Stimulated activated CD8-positive, alpha-beta memory T cell treated with anti-CD3 and anti-CD28 coated beads, Interleukin-7, amount 100 ng/mL, for 4 hours (primary cell): ENCODE data around the gene PICALM.

Experiments used
- DNase-seq, 2 donors: peaks; one replicate each; pipeline ENCODE4 v3.0.0-alpha.2; 2020; ENCODE audit warnings: low read depth in 2 of 2

PICALM gene

DNA sequence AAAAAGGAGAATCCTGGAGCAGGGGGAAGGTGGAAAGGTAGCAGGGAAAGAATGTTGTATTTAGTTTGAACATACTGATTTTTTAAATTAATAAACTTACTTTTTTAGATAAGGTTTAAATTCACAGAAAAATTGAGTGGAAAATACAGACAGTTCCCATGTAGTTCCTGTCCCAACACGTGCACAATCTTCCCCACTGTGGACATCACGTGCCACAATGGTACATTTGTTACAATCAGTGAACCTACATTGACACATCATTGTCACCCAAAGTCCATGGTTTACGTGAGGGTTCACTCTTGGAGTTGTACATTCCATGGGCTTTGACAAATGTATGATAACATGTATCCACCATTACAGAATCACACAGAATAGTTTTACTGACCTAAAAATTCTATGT, 10.5 kb upstream of the PICALM start:
- no peak for DNase-seq

DNA sequence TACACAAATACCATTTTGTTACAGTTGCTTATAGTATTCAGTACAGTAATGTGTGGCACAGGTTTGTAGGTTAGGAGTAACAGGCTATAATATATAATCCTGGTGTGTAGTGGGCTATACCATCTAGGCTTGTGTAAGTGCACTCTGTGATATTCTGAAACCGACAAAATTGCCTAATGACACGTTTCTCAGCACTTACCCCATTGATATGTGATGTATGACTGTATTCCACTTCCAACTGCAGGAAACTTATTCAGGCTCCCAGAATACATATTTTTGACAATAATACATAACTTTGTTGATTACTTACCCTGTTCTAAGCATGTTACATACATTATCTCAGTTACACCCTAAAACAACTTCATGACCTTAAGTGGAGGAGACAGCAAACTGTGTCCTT, 5.1 kb upstream of the PICALM start:
- no peak for DNase-seq

DNA sequence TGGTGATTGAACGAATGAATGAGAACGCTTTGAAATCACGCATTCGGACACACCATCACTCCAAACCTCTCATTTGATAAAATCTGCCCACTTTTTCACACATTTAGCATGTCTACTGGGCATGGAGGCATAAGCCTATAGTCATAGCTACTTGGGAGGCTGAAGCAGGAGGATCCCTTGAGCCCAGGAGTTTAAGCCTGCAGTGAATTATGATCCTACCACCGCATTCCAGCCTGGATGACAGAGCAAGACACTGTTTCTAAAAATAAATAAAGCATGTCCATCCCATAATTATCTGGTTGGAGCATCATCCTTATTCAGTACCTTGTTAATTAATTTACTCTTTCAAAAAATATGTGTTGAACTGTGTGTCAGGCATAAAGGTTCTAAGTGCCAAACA, 3.3 kb upstream of the PICALM start:
- DNase-seq, result no peak

DNA sequence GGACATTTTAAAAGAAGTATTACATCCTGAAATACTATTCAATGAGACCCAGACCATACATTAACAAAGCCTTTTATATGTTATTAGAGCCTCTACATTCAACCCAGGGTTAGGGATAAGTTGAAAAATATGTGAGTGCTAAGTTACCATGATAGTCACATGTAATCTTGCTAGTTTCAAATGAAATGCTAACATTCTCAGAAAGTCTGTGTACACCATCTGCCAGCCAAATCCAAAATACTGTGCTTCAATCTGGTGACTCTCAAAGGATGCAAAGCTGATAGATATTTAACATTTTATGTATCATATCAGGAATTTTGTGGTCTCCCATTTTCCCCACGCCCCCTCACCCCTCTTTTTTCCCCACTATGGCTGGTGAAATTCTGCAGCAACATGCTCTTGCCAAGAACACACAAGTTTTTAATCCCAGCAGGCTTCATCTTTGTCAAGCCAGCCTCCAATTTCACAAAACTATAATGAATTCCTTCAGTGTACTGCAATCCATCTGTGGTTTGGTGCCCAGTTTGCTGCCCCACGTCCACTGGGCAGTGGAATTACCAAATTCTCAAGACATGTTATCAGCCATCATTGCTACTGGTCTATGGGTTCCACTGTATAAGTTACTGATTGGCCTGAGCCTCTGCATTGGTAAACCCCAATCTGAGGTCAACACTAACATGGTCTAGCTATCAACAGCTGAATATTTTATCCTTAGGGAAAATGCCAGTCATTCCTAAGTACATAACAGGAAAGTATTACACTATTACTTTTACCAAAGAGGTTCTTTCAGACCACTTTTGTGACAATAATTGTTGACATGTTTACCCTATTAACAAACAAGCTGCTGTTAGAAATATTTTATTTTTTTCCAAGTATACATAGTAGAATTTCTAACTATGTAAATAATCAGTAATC, 1.5 kb upstream of the PICALM start:
- no peak for DNase-seq

DNA sequence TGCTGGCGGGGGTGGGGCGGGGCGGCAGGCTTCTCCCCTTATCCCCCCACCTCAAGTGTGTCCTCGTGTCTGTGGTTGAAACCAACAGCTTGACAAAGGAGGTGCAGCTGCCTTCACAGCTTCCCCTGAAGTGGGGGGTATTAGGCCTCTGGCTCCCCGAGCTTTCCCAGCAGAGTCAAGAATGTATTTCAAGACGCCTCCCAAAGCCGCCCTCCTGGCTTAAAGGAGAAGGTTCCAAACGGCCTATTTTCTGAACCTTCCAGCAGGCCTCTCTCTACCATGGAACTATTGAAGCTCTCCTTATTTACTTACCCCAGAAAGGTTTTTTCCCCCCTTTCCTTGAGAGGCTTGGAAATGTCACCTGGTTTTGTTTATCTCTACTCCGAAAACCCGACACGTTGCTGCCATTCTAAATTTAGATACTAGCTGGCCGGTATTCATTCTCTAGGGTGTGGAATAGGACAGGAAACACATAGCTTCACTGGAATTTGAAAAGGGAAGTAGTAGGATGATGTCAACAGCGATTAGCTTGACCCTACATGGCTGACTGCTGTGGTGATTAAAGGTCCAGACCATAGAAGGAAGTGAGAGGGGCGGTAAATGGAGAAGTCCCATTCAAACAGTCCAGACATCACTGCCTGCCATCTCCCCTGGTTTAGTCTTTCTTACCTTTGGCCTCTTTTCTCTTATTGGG, 671 bp upstream of the PICALM start:
- no peak for DNase-seq

DNA sequence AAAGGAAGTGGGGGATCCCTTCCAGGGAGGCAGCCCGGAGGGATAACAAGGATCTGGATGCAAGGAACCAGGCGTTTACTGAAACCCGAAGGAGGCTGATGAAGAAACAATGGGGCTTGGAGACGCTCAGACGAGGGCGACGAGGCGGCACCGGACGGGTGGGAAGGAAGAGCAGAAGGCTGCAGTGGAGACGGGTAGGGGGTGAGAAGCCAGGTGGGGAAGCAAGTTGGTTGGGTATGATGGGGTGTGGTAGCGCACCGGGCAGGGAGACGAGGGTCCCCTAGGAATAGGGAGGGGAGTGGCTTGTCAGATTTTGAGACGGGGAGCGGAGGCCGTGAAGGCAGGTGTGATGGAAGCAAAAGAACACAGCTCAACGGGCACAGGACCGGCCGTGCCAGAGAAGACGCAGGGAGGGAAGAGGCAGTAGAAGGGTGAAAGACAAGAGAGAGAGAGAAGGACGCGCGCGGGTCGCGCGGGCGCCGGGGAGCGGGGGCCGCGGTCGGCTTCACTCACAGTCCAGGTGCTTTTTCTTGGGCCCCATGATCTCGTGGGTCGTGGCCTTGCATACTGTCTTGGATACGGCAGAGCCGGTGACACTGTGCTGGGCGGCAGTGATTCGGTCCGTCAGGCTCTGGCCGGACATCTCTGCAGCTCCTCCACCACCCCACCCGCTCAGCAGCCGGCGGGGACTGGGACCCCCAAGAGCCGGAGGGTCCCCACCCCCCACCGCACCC, 579 bp downstream of the PICALM start:
- DNase-seq, result peak in 1 of 2 donors; percentile 16

DNA sequence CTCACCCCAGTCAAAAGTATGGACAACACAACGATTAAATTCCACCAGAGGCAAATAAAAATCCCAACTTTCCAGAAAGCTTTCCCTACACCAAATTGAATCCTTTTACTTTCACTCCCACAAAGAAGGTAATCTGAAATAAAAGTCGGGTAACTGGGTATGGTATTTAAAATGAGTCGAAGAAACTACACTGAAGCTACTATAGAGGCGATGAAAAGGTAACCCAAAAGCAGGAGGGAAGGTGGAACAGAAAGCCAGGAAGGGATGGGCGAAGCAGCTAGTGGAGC, 1.1 kb downstream of the PICALM start:
- DNase-seq, result no peak

DNA sequence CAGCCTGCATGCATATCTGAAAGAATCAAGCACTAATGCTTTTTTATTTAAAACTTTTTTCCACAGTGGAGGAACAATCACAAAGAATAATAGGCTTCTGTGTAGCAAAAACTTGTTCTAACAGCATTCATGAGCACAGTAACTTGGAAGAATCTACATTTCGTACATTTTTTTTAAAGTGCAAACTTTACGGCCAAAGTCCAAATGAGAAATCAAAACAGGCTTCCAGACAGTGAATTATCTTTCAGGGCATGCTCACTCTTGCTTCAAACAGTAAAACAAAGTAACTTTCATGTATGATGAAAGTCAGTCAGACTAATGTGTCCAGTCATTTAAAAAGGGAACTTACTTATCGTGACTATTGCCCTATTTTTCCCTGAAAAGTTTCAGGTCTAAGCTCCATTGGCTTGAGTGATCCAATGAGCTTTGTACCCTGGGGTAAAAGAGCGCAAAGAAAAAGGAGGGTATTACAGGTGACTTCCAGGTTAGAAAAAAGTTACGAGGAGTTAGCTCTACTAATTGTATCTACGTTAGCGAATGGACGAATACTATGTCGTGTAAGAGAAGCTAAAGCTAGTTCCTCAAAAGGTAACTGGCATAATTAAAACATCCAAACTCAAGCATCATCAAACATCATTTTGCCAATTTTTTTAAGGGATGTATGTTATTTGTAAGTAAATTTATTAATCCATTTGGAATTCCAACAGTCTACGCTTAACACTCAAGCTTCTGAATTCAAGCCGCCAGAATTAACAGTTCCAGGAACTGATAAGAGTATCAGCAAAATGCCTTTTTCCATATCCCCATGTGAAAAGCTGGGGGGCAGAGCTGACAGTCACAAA, 1.7 kb downstream of the PICALM start:
- no peak for DNase-seq

DNA sequence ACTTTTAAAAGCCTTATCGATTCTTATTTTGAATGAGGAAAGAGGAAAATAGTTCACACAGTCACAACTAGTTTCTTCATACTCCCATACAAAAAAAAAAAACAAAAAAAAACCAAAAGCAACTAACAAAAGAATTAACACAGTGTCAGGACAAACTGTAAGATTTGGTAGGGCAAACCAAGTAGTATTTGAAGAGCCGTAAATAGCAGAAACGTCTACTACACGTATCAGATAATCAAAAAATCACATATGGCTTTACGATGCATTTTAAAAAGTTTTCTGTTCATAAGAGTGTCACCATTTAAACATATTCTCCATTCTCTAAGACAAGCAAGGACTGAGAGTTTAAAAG, 2.3 kb downstream of the PICALM start:
- DNase-seq, result no peak

DNA sequence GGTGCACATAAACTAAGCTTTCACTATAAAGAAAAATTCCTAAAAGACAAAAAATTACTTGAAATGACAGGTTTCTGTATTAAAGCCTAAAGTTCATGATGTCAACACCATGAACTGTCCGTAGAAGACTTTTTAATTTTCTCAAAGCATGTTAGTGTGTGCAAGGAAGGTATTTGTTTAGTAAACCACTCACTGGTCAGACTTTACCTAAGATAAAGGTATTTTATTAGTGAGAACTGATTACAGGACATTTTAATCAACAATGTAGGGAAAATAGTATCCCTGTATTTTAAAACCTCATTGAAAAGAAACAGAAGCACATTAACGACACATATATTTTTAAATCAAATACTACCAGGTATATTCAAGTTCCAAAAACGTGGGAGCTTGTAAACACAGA, 2.9 kb downstream of the PICALM start:
- no peak for DNase-seq

DNA sequence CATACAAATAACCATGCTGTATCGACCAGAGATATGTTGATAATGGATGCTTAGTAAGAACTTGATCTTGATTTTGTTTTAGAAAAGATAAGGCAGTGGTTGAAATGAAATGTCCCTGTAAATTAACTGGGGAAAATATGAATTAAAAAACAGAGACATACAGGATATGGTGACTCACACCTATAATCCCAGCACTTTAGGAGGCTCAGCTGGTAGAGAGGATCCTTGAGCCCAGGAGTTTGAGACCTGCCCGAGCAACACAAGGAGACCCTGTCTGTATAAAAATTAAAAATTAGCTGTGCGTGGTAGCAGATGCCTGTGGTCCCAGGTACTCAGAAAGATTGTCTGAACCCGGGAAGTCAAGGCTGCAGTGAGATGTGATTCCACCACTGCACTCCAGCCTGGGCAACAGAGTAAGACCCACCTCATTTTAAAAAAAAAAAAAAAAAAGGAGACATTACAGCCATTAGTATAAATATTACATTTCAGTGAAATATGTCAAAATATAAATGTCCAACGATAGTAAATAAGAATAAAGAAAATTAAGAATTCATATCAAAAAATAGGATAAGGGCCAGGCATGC, 4.6 kb downstream of the PICALM start:
- DNase-seq, result no peak

DNA sequence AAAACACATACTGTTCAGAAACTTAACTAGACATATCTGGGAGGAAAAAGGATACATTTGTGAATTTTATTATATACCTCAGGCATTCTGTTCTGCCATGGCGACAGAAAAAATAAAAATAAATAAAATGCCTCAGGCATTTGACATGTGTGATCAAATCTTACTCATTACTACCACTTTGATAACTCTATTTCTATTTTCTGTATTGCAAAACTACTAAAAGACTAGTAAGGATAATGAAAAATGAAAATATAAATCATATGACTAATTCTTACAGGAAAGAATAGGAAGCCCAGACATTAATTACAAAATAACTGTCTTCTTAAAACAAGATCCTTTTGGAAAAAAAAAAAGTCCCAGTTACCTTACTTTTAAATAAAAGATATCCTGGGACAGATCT, 5.3 kb downstream of the PICALM start:
- no peak for DNase-seq

DNA sequence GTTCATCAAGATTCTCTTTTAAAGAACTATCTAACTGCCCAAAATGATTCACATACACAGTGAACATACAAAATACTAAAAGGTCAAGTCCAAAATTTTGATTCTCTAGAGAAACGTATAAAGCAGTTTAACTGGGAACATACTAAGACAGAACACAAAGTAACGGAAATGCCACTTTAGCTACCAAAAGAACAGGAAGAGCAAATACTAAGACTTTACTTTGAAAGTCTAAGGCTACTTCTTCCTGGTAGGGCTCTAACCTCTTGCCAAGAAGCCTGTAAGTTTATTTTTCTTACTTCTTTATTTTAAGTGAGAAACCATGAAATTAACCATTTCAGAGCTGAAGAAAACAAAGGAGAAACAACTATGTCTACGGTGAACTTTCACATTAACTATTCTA, 6.2 kb downstream of the PICALM start:
- DNase-seq, result no peak

DNA sequence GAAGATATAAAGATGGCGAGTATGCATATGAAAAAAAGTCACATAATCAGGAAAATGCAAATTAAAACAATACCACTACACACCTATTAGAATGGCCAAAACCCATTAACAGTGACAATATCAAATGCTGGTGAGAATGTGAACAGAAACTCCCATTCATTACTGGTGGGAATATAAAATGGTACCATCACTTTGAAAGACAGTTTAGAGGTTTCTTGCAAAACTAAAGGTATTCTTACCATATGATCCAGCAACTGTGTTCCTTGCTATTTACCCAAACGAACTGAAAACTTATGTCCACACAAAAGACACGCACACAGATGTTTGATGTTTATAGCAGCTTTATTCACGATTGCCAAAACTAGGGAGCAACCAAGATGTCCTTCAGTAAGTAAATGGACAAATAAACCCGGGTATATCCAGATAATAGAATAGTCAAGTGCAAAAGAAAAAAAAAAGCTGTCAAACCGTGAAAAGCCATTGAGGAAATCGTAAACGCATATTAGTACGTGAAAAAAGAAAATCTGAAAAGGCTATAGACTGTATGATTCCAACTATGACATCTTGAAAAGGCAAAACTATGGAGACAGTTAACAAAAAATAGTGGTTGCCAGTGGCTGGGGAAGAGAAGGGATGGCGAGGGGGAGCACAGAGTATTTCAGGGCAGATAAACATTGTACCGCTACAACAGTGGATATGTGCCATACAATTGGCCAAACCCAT, 7.2 kb downstream of the PICALM start:
- no peak for DNase-seq

DNA sequence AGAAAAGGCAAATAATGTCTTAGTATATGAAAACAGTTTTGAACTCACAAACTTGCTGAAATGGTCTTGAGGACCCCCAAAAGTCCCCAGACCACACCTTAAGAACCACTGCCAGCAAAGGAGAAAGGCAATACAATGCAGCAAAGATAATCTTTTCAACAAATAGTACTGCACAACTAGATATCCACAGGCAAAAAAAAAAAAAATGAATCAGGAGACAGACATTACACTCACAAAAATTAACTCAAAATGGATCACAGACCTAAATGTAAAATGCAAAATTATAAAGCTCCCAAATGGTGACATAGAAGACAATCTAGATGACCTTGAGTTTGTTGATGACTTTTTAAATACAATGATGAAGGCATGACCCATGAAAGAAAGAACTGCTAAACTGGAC, 8.3 kb downstream of the PICALM start:
- DNase-seq, result no peak

DNA sequence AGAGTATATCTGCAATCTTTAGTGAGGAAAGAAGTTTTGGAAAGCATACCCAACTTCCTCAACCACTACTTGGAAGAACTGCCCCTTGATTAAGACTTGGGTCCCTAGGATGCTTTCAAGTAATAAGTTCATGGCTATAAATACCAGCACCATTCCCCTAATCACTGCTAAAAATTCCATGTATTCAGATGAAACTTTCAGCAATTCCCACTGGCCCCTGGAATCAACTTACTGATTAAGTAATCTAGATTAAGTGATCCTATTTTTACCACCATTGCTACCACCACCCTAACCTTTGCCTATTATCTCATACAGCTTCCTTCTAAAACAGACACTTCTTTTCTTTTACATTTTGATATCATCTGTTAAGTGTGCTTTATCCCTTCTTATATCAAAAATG, 10.5 kb downstream of the PICALM start:
- DNase-seq, result no peak

DNA sequence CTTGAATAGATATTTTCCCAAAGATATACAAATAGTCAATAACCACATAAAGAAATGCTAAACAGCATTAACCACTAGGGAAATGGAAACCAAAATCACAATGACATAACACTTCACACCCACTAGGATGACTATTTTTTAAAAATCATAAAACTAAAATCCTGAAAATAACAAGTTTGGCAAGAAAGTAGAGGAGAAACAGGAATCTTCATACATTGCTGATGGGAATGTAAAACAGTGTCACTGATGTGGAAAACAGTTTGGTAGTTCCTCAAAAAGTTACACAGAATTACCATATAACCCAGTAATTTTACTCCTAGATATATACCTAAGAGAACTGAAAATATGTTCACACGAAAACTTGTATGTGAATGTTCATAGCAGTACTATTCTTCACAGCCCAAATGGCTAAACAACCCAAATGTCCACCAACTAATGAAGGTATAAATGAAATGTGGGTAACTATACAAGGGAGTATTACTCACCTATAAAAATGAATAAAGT, 12.5 kb downstream of the PICALM start:
- DNase-seq, result no peak

DNA sequence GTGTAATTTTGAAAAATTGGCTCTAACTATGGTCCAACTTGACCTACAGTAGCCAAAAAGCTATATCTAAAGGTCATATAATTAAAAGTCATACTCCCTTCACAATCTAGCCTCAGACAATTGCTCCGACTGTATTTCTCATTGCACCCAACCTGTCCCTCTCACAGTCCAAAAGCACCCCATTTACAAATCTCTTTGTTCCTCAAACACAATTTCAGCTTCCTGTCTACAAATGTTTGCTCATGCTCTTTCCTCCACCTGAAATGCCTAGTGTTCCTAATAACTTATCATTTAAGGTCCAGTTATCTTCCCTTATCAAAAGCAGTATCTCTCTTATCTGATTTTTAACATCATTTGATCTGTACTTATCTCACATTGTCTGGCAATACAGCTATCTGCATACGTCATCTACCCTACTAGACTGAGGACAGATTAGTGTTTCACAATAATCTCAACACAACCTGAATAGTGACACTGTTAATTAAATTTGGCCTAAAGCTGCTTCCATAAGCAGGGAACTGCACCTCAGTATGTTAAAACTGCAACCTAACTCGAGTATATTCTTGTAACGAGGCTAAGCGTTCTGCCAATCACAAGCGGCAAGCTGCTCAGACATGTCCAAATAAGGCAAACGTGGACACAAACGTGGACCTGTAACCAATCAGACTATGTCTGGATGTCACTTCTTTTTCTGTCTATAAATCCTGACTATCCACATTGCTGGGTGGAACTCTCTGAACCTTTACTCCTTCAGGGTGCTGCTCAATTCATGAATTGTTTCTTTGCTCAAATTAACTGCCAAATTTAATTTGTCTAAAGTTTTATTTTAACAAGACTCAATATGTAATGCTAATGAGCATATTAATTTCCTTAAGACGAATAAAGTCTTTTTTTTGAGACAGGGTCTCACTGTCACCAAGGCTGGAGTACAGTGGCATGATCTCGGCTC, 15.9 kb downstream of the PICALM start:
- no peak for DNase-seq

DNA sequence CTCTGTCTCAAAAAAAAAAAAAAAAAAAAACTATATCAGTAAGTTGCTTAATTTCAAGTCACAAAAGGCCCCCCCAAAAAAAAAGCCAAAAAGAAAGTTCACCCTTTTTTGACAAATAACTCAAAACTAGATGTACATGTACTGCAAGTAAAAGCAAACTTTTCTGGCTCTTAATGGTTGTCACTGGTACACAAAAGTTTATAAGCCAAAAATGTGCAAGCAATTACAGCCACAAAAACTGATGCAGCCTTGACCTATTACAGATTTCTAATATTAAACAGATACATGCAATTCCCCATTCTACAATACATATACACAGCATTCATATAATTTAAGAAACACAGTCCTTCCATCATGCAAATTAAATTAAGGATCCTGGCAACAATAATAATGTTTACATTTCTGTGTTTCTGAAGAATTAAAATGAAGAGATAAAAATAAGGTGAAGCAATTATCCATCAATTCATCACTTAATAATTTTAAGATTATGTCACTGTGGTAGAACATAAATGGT, 18.6 kb downstream of the PICALM start:
- no peak for DNase-seq
